BE2C (cell line): ENCODE data around the gene PINK1.

Experiments used
- DNase-seq: peaks from one replicate; pipeline ENCODE4 v3.0.0-alpha.2; 2020
- H3K27me3 ChIP-seq: fragments of 250-450 bp; sonication (Bioruptor Pico); 2 replicates; pipeline ENCODE4 v1.5.1; 2020; ENCODE audit warnings: mild to moderate bottlenecking
- H3K36me3 ChIP-seq: fragments of 250-450 bp; sonication (Bioruptor Pico); 2 replicates; pipeline ENCODE4 v1.5.1; 2020; ENCODE audit warnings: mild to moderate bottlenecking
- H3K4me1 ChIP-seq: fragments of 250-450 bp; sonication (Bioruptor Pico); 2 replicates; pipeline ENCODE4 v1.5.1; 2020
- H3K4me3 ChIP-seq: 2 replicates; pipeline ENCODE4 v1.5.1; 2011; ENCODE audit warnings: low read depth, low read length
- H3K9me3 ChIP-seq: fragments of 250-450 bp; sonication (Bioruptor Pico); 2 replicates; pipeline ENCODE4 v1.5.1; 2020
- CTCF ChIP-seq: IDR thresholded peaks from 2 replicates; pipeline ENCODE4 v1.5.1; 2012; ENCODE audit warnings: mild to moderate bottlenecking, low read depth, low read length

The PINK1 gene

DNA sequence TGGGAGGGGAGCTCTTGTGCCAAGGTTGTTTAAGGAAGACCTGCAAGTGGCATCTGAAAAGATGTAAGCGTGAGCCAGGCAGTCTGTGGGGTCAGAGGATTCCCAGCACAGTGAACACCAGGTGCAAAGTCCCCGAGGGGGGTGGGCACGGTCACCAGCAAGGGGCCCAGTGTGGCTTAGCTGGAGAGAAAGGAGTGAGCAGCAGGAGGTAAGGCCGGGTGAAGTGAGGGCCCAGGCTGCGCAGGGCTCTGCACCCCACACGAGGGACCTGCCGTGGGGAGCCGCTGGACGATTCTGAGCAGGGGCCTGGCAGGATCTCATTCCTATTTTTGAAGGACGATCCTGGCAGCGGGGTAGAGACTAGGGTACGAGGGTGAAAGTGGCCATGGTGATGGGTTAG lies 23.8 kb downstream of the PINK1 start:
- Histone ChIP-seq H3K4me3 (no peak overlapping the region), H3K27me3 (no peaks in the 10 kb centered on the region), H3K9me3 (no peaks in the 10 kb centered on the region), H3K36me3 (peaks cover 8% of the 10 kb centered on the region; the same call in 1 of the 2 replicates), H3K4me1 (no peaks in the 10 kb centered on the region)
- no peak for DNase-seq
- no peak for TF ChIP-seq CTCF

GRCh38 chr1:20658166-20658915 lies 25.1 kb downstream of the PINK1 start:
- Histone ChIP-seq H3K9me3 (no peaks in the 10 kb centered on the region), H3K4me3 (no peak overlapping the region), H3K4me1 (no peaks in the 10 kb centered on the region), H3K36me3 (peaks cover 3% of the 10 kb centered on the region; the same call in 1 of the 2 replicates), H3K27me3 (no peaks in the 10 kb centered on the region)
- no peak for TF ChIP-seq CTCF
- no peak for DNase-seq

DNA sequence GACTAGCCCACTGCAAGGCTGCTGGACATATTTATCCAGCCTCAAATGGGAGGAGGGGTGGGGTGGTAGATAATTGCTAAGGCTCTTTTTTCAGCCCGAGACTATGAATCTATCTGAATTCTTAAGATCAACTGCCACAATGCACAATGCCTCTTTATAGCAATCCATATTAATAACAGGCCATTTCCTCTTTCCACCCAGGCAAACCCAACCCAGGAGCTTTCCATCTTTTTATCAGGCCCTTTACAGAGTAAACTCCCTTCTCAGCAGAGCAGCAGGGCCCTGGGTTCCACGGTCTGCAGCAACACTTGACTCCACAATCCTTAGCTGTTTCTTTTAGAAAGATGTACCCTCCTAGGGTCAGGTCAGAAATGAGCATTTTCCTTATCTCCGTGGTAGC lies 27.1 kb downstream of the PINK1 start:
- no peaks in the 10 kb centered on the region for H3K9me3 ChIP-seq
- H3K4me1 ChIP-seq = no peaks in the 10 kb centered on the region
- TF ChIP-seq CTCF = no peak
- no peak for DNase-seq
- H3K27me3 ChIP-seq = no peaks in the 10 kb centered on the region
- peak overlapping the region; percentile 84 for H3K4me3 ChIP-seq
- H3K36me3 ChIP-seq = peaks cover 2% of the 10 kb centered on the region; the same call in 1 of the 2 replicates

- peak overlapping the region; percentile 84 for H3K4me3 ChIP-seq
- TF ChIP-seq CTCF = no peak
- H3K9me3 ChIP-seq = no peaks in the 10 kb centered on the region
- no peaks in the 10 kb centered on the region for H3K27me3 ChIP-seq
- peaks cover 2% of the 10 kb centered on the region; the same call in 1 of the 2 replicates for H3K36me3 ChIP-seq
- no peak for DNase-seq
- H3K4me1 ChIP-seq = no peaks in the 10 kb centered on the region
Observed at GRCh38 chr1:20660847-20661206, 27.6 kb downstream of the PINK1 start.

GRCh38 chr1:20661207-20662109 lies 28.2 kb downstream of the PINK1 start, which contains the start of gene DDOST:
TSS of gene DDOST (minus strand) at chr1:20661369. CDS start at chr1:20661350, 19 bp downstream.
- peak; percentile 35 for TF ChIP-seq CTCF
- Histone ChIP-seq H3K27me3 (no peaks in the 10 kb centered on the region), H3K9me3 (no peaks in the 10 kb centered on the region), H3K4me3 (peak within 1 kb of the TSS; percentile 84), H3K36me3 (no peaks in the 10 kb centered on the region; the same call in 1 of the 2 replicates), H3K4me1 (no peaks in the 10 kb centered on the region)
- DNase-seq = peak; percentile 93
